Right ventricle myocardium superior (tissue), 1 donor: ENCODE data around the gene SUSD1. TPM values are rescaled to one million over a fixed set of nuclear protein-coding genes. Genes with fewer than 3 reads are reported as not detected.

Experiments
- ATAC-seq: fragments of 200-7000 bp; cut with Tn5 transposase; one replicate; pipeline ENCODE4 v1.9.1; 2020; ENCODE audit warnings: mild to moderate bottlenecking; ENCODE audit not compliant: poor library complexity
- DNase-seq: peaks from one replicate; pipeline ENCODE4 v3.0.0-alpha.2; 2020
- intact Hi-C: fragments of 100-400 bp; cut with DNase I; formaldehyde crosslinking; loops from one replicate; pipeline ENCODE4 v1.11.2; 2022
- total RNA-seq: library from RNA; stranded (reverse); fragmentation: NEBNext Ultra II Directional; extraction: Animal tissue kit (Norgen Biotek cat#: 25700); gene quantifications from one replicate; pipeline ENCODE4 v1.2.1, GENCODE V29; 2021
- donor health status: DM: no; HTN: yes; CAD: no; lungs with severe emphysema.

Gene SUSD1
- total RNA-seq, 1 donor from 2014 or later, result 6.4 TPM

DNA sequence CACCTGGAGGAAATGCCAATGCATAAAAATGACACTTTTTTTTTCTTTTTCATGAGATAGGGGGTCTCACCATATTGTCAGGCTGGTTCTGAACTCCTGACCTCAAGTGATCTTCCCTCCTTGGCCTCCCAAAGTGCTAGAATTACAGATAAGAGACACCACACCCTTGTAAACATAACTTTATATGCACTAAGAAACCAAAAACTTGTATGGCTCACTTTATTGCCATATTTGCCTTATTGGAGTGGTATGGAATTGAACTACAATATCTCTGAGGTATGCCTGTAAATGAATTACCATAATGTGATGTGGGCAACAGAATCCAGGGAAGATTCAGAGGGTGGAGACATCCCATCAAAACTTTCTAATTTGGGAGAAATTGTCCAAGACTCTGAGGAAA is 164.6 kb downstream of the SUSD1 start:
- intact Hi-C loops, result no loop called here
- no peak for ATAC-seq
- no peak for DNase-seq

DNA sequence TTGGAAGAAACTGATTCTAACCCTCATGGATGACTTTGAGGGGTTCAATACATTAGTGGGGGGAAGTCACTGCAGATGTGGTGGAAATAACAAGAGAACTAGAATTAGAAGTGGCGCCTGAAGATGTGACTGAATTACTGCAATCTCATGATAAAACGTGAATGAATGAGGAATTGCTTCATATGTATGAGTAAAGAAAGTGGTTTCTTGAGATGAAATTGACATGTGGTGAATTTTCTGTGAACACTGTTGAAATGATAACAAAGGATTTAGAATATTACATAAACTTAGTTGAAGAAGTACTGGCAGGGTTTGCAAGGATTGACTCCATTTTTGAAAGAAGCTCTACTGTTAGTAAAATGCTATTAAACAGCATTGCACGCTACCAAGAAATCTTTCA is 165.4 kb downstream of the SUSD1 start:
- no peak for DNase-seq
- intact Hi-C loops, result no loop called here
- no peak for ATAC-seq

DNA sequence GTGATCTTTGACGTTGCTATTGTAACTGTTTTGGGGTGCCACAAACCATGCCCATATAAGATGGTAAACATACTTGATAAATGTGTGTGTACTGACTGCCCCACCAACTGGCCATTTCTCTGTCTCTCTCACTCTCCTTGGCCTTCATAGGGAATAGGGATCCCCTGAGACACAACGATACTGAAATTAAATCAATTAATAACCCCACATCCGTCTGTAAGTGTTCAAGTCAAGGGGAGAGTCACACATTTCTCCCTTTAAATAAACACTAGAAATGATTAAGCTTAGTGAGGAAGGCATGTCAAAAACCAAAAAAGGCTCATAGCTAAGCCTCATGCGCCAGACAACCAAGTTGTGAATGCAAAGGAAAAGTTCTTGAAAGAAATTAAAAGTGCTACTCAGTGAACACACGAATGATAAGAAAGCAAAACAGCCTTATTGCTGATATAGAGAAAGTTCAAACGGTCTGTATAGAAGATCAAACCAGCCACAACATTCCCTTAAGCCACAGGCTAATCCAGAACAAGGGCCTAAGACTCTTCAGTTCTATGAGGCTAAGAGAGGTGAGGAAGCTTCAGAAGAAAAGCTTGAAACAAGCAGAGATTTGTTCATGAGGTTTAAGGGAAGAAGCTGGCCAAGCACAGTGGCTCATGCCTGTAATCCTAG is 167.4 kb downstream of the SUSD1 start:
- intact Hi-C loops, result no loop called here
- no peak for DNase-seq
- ATAC-seq, result no peak

DNA sequence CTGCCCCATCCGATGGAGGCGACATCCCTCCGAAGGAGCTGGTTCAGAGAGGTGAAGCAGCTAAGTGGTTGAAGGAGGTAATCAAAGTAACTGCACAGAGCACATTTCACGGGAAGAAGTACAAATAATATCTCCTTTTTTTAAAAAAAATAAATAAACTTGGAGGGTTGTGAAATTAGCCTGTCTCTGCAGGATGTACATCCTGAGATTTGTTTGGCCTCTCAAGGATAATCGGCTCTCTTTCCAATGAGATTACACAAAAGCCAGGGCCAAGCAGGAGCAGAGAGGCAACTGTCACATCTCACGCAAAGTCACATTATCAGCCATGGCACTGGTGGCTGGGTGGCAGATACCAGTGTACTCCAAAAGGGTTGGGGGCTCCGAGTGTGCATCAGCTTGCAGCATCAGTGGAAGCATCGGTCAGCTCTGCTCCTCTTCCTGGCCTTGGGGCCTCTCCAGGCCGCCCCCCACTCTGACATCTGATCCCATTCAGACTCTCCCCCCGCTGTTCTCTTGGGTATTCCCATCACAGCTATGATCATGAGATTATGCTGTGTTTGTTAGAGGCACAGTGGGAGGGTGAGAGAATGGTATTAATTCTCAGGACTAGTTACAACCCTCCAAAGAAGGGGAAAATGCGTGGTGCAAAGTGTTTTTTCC is 168.6 kb downstream of the SUSD1 start:
- intact Hi-C loops, result no loop called here
- DNase-seq, result no peak
- ATAC-seq, result no peak

DNA sequence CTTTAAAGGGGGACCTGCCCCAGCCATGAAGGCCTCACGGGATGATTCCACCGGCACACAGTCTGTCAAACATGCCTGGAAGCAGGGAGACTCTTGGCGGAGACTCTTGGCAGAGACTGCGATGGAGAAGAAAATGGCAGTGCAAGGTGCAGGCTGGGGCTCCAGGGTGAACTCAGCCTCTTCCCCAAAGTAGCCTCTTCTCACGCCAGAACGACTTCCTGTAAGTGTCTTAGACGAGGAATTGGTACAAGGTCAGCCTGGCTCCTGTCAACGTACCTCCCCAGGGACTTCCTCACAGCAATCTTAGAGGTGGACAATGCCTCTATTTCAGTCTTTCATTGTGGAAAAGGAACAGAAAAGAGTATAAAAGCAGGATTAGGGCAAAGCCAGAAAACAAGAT is 169.2 kb downstream of the SUSD1 start:
- ATAC-seq, result no peak
- intact Hi-C loops, result no loop called here
- no peak for DNase-seq

DNA sequence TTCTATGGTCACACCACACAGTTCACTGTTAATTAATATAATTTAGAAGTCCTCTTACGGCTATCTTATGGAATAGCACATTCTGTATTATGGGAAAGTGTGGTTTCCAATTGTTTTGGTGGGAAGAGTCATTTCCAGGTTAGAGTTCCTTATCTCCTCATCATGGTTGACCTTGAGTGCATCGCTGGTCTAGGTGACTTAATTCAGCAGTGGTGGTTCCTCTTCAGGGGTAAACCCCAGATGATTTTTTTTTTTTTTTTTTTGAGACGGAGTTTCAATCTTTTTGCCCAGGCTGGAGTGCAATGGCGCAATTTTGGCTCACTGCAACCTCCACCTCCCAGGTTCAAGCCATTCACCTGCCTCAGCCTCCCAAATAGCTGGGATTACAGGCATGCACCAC is 171.6 kb downstream of the SUSD1 start:
- DNase-seq (no peak), ATAC-seq (no peak)
- intact Hi-C loops, result no loop called here

DNA sequence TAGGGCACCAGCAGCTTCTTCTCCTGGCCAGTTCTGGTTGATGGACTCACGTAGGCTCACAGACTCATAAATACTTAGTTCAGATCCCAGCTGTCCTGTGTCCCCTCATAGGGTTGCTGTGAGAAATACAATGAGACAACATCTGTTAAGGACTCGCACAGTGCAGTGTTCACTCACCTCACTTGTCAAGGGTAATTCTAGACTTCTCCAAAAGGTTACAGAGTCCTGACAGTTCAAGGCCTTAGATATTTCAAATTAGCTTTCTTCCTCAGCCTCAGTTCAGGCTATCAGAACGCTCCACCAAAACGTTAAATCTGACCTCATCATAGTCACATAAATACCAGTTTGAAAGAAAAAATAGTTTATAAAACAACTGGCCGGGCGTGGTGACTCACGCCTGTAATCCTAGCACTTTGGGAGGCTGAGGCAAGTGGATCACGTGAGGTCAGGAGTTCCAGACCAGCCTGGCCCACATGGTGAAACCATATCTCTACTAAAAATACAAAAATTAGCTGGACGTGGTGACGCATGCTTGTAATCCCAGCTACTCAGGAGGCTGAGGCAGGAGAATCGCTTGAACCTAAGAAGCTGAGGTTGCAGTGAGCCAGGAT is 172.1 kb downstream of the SUSD1 start:
- DNase-seq (no peak), ATAC-seq (no peak)
- intact Hi-C loops, result no loop called here

DNA sequence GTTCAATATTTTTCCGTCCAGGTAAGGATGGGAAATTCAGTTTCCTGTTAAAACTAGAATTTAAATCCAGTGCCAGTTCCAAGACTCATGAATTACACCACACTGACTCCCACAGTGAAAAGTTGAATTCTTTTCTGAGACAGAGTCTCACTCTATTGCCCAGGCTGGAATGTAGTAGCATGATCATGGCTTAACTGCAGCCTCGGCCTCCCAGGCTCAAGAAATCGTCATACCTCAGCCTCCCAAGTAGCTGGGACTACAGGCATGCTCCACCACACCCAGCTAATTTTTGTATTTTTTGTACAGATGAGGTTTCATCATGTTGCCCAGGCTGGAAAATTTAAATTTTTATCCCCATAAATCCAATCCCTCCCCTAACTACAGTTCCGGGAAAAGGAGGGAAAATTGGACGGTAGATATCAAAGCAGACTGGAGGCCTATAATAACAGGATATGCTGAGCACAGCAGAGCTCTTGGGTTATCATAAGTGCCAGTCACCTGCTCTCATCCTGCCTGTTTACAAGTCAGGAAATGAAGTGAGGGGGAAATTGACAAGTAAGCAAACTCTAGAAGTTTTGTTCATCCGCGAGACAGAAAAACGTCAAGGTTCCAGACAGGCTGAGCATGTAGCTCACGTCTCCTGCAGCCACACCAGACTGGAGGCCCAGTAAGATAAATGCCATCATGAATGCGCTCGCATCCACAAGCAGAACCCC is 172.8 kb downstream of the SUSD1 start:
- intact Hi-C loops, result no loop called here
- DNase-seq (no peak), ATAC-seq (no peak)

DNA sequence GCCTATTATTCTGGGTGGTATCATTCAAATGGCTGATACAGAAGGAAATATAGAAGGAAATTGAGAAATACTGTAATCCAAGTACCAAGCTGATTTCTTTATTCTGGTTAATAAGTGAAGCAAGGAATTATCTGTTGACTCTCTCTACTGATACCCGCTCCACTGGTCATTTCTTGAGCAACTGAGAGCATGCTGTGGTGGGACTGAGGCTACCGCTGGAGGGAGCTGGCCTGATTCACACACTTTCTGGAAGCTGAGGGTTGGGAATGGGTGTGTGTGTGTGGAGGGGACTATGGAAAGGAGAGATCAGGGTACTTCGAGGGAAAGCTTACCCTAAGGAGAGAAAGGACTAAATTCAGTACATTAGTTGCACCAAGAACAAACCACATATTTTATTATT is 174.4 kb downstream of the SUSD1 start:
- no peak for ATAC-seq
- intact Hi-C loops, result no loop called here
- no peak for DNase-seq

DNA sequence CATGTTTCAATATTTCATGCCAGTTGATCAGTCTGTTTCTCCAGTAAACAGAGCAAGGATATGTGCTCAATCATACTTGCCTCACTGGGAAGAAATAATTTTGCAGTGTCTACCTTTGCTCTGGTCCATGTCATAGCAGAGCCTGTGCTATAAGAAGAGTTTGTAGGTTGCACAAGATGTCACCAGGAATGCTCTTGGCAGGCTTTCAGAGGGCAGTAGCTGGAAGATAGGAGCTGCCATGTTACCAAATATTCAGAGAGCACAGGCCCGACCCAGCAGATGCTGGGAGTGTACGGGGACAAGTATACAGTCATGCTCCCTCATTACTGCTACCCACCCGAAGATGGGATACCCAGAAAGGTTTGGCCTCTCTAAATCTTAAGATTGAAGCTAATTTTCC is 175.8 kb downstream of the SUSD1 start:
- intact Hi-C loops, result no loop called here
- peak; percentile 71 for ATAC-seq

DNA sequence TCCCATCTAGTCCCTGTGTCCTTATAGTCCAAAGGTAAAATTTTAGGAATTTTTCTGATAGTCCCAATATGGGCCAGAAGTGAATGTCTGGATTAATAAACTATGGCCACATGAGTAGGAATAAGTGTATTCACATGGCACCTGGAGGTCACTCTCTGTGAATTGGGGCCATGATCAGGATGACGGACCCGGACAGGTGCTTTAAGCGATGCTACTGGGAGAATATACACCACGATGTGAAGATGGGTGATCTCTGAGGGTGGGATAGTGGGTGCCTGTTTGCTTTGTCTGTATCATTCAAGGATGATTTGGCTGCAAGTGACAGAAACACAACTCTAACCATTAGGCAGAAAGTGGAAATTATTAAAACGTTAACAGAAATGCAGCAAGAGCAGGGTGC is 177.3 kb downstream of the SUSD1 start:
- intact Hi-C loops, result no loop called here
- ATAC-seq, result no peak
- no peak for DNase-seq

More for the DNA sequence above, 175.8 kb downstream of the SUSD1 start:
- no peak for DNase-seq

DNA sequence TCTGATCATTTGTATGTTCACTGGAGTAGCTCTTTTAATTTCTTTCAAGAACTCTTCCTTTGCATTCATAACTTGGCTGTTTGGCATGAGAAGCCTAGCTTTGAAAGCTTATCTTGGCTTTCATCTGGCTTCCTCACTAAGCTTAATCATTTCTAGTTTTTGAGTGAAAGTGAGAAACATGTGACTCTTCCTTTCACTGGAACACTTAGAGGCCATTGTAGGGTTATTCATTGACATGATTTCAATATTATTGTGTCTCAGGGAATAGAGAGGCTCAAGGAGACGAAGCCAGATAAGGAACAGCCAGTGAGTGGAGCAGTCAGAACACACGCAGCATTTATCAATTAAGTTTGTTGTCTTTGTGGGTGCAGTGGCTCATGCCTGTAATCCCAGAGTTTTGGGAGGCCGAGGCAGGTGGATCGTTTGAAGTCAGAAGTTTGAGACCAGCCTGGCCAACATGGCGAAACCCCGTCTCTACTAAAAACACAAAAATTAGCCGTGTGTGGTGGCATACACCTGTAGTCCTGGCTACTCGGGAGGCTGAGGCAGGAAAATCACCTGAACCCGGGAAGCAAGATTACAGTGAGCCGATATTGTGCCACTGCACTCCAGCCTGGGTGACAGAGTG is 180.2 kb downstream of the SUSD1 start:
- intact Hi-C loops, result no loop called here
- no peak for ATAC-seq
- no peak for DNase-seq

DNA sequence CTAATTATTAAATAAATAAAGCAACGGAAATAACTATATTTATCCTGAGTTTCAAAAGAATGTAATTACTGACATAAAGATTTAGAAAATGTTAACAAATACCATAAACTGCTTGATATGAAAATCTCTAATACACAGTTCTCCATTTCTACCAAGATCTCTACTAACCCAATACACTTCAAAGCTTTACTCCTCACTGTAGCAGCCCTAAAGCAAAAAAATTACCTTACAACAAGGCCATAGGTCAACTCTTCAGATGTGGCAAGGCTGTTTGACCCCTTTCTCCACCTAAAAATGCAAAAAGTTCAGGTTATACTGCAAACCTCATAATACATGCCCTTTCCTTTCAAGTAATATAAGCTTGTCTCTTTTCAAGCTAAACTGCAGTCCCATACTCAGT is 181.8 kb downstream of the SUSD1 start:
- ATAC-seq (no peak), DNase-seq (no peak)
- intact Hi-C loops, result no loop called here

DNA sequence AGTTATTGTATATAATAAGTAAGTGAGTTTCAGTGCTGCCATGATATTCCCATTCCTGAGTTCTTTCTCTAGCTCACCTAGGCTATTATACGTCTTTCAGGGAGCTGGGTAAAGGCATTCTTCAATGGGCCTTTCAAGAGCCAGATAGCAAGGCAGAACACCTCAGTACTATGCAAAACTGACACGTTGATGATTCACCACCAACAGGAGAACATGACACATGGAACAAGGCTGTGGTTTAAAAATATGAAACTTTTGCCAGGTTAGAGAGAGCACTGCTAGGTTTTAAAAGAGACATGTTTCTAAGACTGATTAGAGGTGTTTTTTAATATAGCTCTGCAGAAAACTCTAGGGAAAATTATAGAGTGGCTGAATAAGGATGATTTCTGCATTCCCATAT is 182.6 kb downstream of the SUSD1 start:
- DNase-seq (no peak), ATAC-seq (no peak)
- intact Hi-C loops, result no loop called here

DNA sequence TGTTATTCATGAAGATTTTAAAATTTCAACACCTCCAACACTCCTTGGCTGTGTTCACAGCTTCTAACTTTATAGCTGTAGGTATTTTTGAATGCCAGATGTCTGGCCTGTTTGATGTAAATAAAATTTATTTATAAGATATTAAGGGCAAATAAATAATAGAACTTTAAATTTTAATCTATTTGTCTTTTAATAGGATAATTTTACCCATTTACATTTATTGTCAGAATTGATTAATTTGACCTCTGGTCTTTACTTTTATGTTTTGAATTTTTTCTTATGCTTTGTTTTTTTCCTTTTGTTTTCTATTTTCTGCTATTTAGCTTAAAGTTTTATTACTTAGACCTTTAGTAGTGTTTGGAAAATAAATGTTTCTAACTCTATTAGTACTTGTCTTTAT is 183.9 kb downstream of the SUSD1 start:
- intact Hi-C loops, result no loop called here
- no peak for DNase-seq
- ATAC-seq, result no peak

Other genes with a start within 250 kb of the SUSD1 start
- 13.7 TPM for gene PTBP3, start 158.3 kb upstream of the SUSD1 start, total RNA-seq
- 292 TPM for gene HSDL2, start 204.8 kb upstream of the SUSD1 start, total RNA-seq